SK-N-SH (cell line): ENCODE data around the gene C20orf144. TPM values are rescaled to one million over a fixed set of nuclear protein-coding genes. Genes with fewer than 3 reads are reported as not detected.

Experiments used
- CTCF ChIA-PET: fragments of 300-600, 350-600 bp; formaldehyde crosslinking; extraction: SDS; loops from one replicate; lab custom pipeline; 2021; lab: Yijun Ruan, JAX
- POLR2A ChIA-PET: fragments of 350-600 bp; sonication (Branson Sonifier 250); formaldehyde crosslinking; extraction: SDS; loops from one replicate; lab custom pipeline; 2020; ENCODE audit warnings: antibody characterized with exemption, inconsistent platforms; lab: Yijun Ruan, JAX
- DNase-seq: peaks from one replicate; pipeline ENCODE4 v3.0.0; 2012
- H2AFZ ChIP-seq: fragments of 200-600 bp; sonication (generic); 2 replicates; pipeline ENCODE4 v1.8.1; 2016; ENCODE audit warnings: antibody characterized with exemption, mild to moderate bottlenecking, low read depth
- H3F3A ChIP-seq: fragments of 200-600 bp; sonication (generic); replicated peaks from 2 replicates; pipeline ENCODE3; 2016; ENCODE audit warnings: antibody characterized with exemption, mild to moderate bottlenecking; ENCODE audit not compliant: insufficient read depth
- H3K27ac ChIP-seq, 2 experiments: fragments of 200-500 bp in 1 of 2; fragments of 200-600 bp in 1 of 2; sonication (Bioruptor generic) in 1 of 2; sonication (generic), shearing (Covaris generic) in 1 of 2; 2 replicates each; pipeline versions ENCODE4 v1.5.1 to v1.6.1; 2014 to 2016; ENCODE audit warnings: low read depth in 2 of 2, inconsistent platforms in 1 of 2, low read length in 1 of 2, mild to moderate bottlenecking in 1 of 2, mixed read lengths in 1 of 2
- H3K27me3 ChIP-seq: fragments of 200-600 bp; sonication (generic), shearing (Covaris generic); 2 replicates; pipeline ENCODE4 v1.6.1; 2016; ENCODE audit warnings: mixed run types; ENCODE audit not compliant: insufficient read depth
- H3K36me3 ChIP-seq, 2 experiments: fragments of 200-500 bp in 1 of 2; fragments of 200-600 bp in 1 of 2; sonication (Bioruptor generic) in 1 of 2; sonication (generic) in 1 of 2; replicated peaks in 1 of 2; 2 replicates each; pipeline versions ENCODE3 to v1.5.1; 2014 to 2016; ENCODE audit warnings: low read length in 1 of 2, mild to moderate bottlenecking in 1 of 2; ENCODE audit not compliant: insufficient read depth in 2 of 2, control insufficient read depth in 1 of 2
- H3K4me1 ChIP-seq, 2 experiments: fragments of 200-500 bp in 1 of 2; fragments of 200-600 bp in 1 of 2; sonication (Bioruptor generic) in 1 of 2; sonication (generic), shearing (Covaris generic) in 1 of 2; 2 replicates each; pipeline versions ENCODE4 v1.5.1 to v1.6.1; 2014 to 2016; ENCODE audit warnings: low read depth in 1 of 2, low read length in 1 of 2, mixed run types in 1 of 2; ENCODE audit not compliant: insufficient read depth in 2 of 2, control insufficient read depth in 1 of 2
- H3K4me2 ChIP-seq: fragments of 200-600 bp; sonication (generic), shearing (Covaris generic); 2 replicates; pipeline ENCODE4 v1.6.1; 2017; ENCODE audit warnings: mixed run types
- H3K4me3 ChIP-seq, 2 experiments: fragments of 200-500 bp in 1 of 2; fragments of 200-600 bp in 1 of 2; sonication (Bioruptor generic) in 1 of 2; sonication (generic), shearing (Covaris generic) in 1 of 2; 2 replicates each; pipeline versions ENCODE4 v1.5.1 to v1.8.1; 2014 to 2016; ENCODE audit warnings: low read depth in 2 of 2, inconsistent platforms in 1 of 2, low read length in 1 of 2, mild to moderate bottlenecking in 1 of 2, mixed read lengths in 1 of 2, moderate library complexity in 1 of 2
- H3K79me2 ChIP-seq: fragments of 200-600 bp; sonication (generic); 2 replicates; pipeline ENCODE4 v1.8.1; 2017; ENCODE audit warnings: mild to moderate bottlenecking; ENCODE audit not compliant: insufficient read depth
- H3K9ac ChIP-seq: fragments of 200-600 bp; sonication (generic); 2 replicates; pipeline ENCODE4 v1.6.1; 2017; ENCODE audit warnings: mixed run types
- H3K9me2 ChIP-seq: fragments of 200-600 bp; sonication (generic); 2 replicates; pipeline ENCODE4 v1.6.1; 2017; ENCODE audit warnings: mixed run types
- H3K9me3 ChIP-seq: fragments of 200-600 bp; sonication (generic); 2 replicates; pipeline ENCODE4 v1.6.1; 2017; ENCODE audit warnings: mixed run types, mild to moderate bottlenecking, moderate library complexity
- H4K20me1 ChIP-seq: fragments of 200-600 bp; sonication (generic); 2 replicates; pipeline ENCODE4 v1.6.1; 2017; ENCODE audit warnings: mild to moderate bottlenecking, mixed run types; ENCODE audit not compliant: insufficient read depth
- CTCF ChIP-seq: fragments of 200-600 bp; sonication (generic); IDR thresholded peaks from 2 replicates; pipeline ENCODE4 v1.6.1; 2017; ENCODE audit warnings: antibody characterized with exemption, mild to moderate bottlenecking, moderate library complexity
- ELF1 ChIP-seq: IDR thresholded peaks from 2 replicates; pipeline ENCODE4 v1.4.0; 2012
- EP300 ChIP-seq, 2 experiments: IDR thresholded peaks; 2 replicates each; pipeline versions ENCODE4 v1.4.0 to v1.6.1; 2012; ENCODE audit warnings: borderline replicate concordance in 1 of 2, low read depth in 1 of 2, low read length in 1 of 2
- FOXM1 ChIP-seq: IDR thresholded peaks from 2 replicates; pipeline ENCODE4 v1.4.0; 2012; ENCODE audit warnings: low read depth, mild to moderate bottlenecking
- GABPA ChIP-seq: IDR thresholded peaks from 2 replicates; pipeline ENCODE4 v1.4.0; 2012; ENCODE audit warnings: low read depth, mild to moderate bottlenecking
- GATA2 ChIP-seq: sonication (generic); formaldehyde crosslinking; IDR thresholded peaks from 2 replicates; pipeline ENCODE4 v1.5.0; 2020; ENCODE audit warnings: mild to moderate bottlenecking, missing genetic modification reagents
- IRF3 ChIP-seq: fragments of 150-350 bp; IDR thresholded peaks from 2 replicates; pipeline ENCODE4 v1.6.1; 2016; ENCODE audit warnings: mild to moderate bottlenecking, low read depth, low read length
- JUND ChIP-seq: IDR thresholded peaks from 2 replicates; pipeline ENCODE4 v1.4.0; 2012
- MXI1 ChIP-seq: IDR thresholded peaks from 2 replicates; pipeline ENCODE4 v1.6.1; 2012; ENCODE audit warnings: mild to moderate bottlenecking, low read depth, low read length, improper control_type of control experiment
- NFIC ChIP-seq: IDR thresholded peaks from 2 replicates; pipeline ENCODE4 v1.4.0; 2012; ENCODE audit warnings: borderline replicate concordance
- NRF1 ChIP-seq: IDR thresholded peaks from 2 replicates; pipeline ENCODE4 v1.6.1; 2012; ENCODE audit warnings: low read depth, mild to moderate bottlenecking, low read length
- PBX3 ChIP-seq: IDR thresholded peaks from 2 replicates; pipeline ENCODE4; 2012
- RAD21 ChIP-seq: IDR thresholded peaks from 2 replicates; pipeline ENCODE4 v1.6.1; 2012; ENCODE audit warnings: mild to moderate bottlenecking, low read length
- REST ChIP-seq: IDR thresholded peaks from 2 replicates; pipeline ENCODE4 v1.6.1; 2012; ENCODE audit warnings: mild to moderate bottlenecking, low read depth, low read length, moderate library complexity
- RFX5 ChIP-seq: IDR thresholded peaks from 2 replicates; pipeline ENCODE4 v1.6.1; 2012; ENCODE audit warnings: mild to moderate bottlenecking, improper control_type of control experiment, low read length
- RXRA ChIP-seq: IDR thresholded peaks from 2 replicates; pipeline ENCODE4 v1.4.0; 2012; ENCODE audit warnings: low read depth, mild to moderate bottlenecking, borderline replicate concordance
- TCF12 ChIP-seq: IDR thresholded peaks from 2 replicates; pipeline ENCODE4 v1.4.0; 2012
- YY1 ChIP-seq: IDR thresholded peaks from 2 replicates; pipeline ENCODE4 v1.4.0; 2012; ENCODE audit warnings: low read depth, mild to moderate bottlenecking
- ZBTB33 ChIP-seq: IDR thresholded peaks from 2 replicates; pipeline ENCODE4 v1.4.0; 2012; ENCODE audit warnings: low read depth, borderline replicate concordance
- WGBS: methylation state at CpG from one replicate; pipeline ENCODE4 v1.1.6; 2017; ENCODE audit warnings: low lambda C conversion rate; 5-methylcytosine and 5-hydroxymethylcytosine counted together
- polyA plus RNA-seq, 3 experiments: library from polyadenylated mRNA; depleted of rRNA; stranded (reverse); fragments of >200 nt; gene quantifications; 2 replicates each; pipeline ENCODE4 v1.2.3, GENCODE V29; 2012

The C20orf144 gene
- polyA plus RNA-seq, 1 of the 3 experiments (the other 2 are of a cell fraction): 0.12 TPM

- TF ChIP-seq MXI1 (no peak), IRF3 (no peak), EP300 (IDR thresholded peaks at IDR 0.05; ENCODE audit: borderline replicate concordance in 1 of 2, low read depth in 1 of 2, low read length in 1 of 2) (no peak), REST (no peak), TCF12 (no peak), RAD21 (no peak), RXRA (no peak), GATA2 (CRISPR knock-in tag) (no peak), PBX3 (no peak), FOXM1 (no peak), NFIC (no peak), ELF1 (no peak), NRF1 (no peak), YY1 (no peak), RFX5 (no peak), GABPA (no peak), CTCF (no peak), ZBTB33 (no peak), JUND (no peak)
- 85% methylated on average over 5 of the region's 12 CpGs for WGBS
Measured at GRCh38 chr20:33657704-33658095, 4.4 kb upstream of the C20orf144 start.

More at GRCh38 chr20:33657704-33658095, 4.4 kb upstream of the C20orf144 start:
- Histone ChIP-seq H4K20me1 (no peaks in the 10 kb centered on the region), H3K27ac (no peak overlapping the region), H3K4me3 (no peak overlapping the region), H3K9ac (no peak overlapping the region), H3K4me1 (peaks cover 0 to 11% of the 10 kb centered on the region in 2 experiments; a peak in 1 of 4 replicates), H3K27me3 (no peaks in the 10 kb centered on the region), H3K9me3 (no peaks in the 10 kb centered on the region), H2AFZ (no peak overlapping the region), H3F3A (peaks cover 7% of the 10 kb centered on the region), H3K36me3 (peaks cover 0 to 7% of the 10 kb centered on the region in 2 experiments), H3K9me2 (no peaks in the 10 kb centered on the region), H3K4me2 (no peak overlapping the region), H3K79me2 (no peaks in the 10 kb centered on the region)
- ChIA-PET POLR2A (no interaction called here), CTCF (interaction anchor here (7.9 kb wide), 1 partner anchor 200 kb away, joined by 67 read pairs; no protein-coding TSS in a partner anchor)
- DNase-seq: peak; percentile 19
